ENCODE measurements around the gene FAT4. TPM values are rescaled to one million over a fixed set of nuclear protein-coding genes. Genes with fewer than 3 reads are reported as not detected.

FAT4 gene
- total RNA-seq, 1 experiment from 2014 or later: 2.7 TPM

DNA sequence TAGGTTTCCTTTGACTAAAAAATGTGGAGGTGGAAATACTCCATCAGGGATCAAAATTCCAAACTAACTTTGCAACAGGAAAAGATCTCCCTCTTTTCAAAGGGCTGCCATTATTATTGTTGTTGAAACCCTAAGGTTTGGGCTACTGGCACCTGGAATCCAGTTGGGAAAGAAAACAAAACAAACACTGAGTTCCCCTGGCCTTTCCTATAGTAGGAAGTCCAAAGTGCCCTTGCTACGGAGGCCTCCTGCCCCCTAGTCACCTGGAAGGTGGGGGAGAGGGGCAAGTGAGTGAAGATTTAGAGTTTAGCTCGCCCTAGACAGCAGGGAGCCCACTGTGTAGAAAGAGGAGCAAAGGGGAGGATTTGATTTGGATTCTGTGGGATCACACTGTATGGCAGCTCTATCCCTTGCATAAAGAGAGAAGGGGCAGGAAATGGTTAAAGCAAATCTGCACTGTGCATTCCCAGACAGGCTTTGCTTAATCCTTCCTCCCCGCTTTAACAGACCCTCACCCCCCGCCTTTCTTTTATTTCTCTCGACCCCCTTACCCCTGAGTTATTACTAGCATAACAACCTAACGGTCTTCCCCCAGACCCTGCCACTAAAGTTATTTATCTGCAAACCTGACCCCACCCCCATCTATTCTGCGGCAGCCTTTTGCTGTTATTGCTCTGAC, 627 bp upstream of the FAT4 start:
- in situ Hi-C loops (cut with HindIII; ENCODE audit: low pct_unique_long_range_greater_than_20kb, low sequenced_read_pairs): no loop called here
- DNase-seq (ENCODE audit: low read depth): no peak

GRCh38 chr4:125315576-125316400, 1.0 kb downstream of the FAT4 start:
- in situ Hi-C loops (cut with HindIII; ENCODE audit: low pct_unique_long_range_greater_than_20kb, low sequenced_read_pairs): no loop called here
- DNase-seq (ENCODE audit: low read depth): peak; percentile 63

DNA sequence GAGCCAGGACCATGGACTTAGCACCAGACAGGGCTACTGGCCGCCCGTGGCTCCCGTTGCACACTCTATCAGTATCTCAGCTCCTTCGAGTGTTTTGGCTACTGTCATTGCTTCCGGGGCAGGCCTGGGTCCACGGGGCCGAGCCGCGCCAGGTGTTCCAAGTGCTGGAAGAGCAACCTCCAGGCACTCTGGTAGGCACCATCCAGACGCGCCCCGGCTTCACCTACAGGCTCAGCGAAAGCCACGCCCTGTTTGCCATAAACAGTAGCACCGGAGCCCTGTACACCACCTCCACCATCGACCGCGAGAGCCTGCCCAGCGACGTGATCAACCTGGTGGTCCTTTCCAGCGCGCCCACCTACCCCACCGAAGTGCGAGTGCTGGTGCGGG, 1.6 kb downstream of the FAT4 start:
- in situ Hi-C loops (cut with HindIII; ENCODE audit: low pct_unique_long_range_greater_than_20kb, low sequenced_read_pairs): no loop called here

GRCh38 chr4:125316791-125317524, 2.2 kb downstream of the FAT4 start:
- peak; percentile 77 for DNase-seq (ENCODE audit: low read depth)
- in situ Hi-C loops (cut with HindIII; ENCODE audit: low pct_unique_long_range_greater_than_20kb, low sequenced_read_pairs): no loop called here

More for the DNA sequence above, 1.6 kb downstream of the FAT4 start:
- DNase-seq (ENCODE audit: low read depth): peak; percentile 57

- in situ Hi-C loops (cut with HindIII; ENCODE audit: low pct_unique_long_range_greater_than_20kb, low sequenced_read_pairs): no loop called here
- peak; percentile 77 for DNase-seq (ENCODE audit: low read depth)
Measured at GRCh38 chr4:125317525-125317877, 2.7 kb downstream of the FAT4 start.

DNA sequence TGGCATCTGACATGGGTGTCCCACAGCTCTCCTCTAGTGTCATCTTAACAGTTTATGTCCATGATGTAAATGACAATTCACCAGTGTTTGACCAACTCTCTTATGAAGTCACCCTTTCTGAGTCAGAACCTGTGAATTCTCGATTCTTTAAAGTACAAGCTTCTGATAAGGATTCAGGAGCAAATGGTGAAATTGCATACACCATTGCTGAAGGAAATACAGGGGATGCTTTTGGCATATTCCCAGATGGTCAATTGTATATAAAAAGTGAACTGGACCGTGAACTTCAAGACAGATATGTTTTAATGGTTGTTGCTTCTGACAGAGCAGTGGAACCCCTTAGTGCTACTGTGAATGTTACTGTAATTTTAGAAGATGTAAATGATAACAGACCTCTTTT, 4.6 kb downstream of the FAT4 start:
- DNase-seq (ENCODE audit: low read depth): no peak
- in situ Hi-C loops (cut with HindIII; ENCODE audit: low pct_unique_long_range_greater_than_20kb, low sequenced_read_pairs): no loop called here

- in situ Hi-C loops (cut with HindIII; ENCODE audit: low pct_unique_long_range_greater_than_20kb, low sequenced_read_pairs): no loop called here
- DNase-seq (ENCODE audit: low read depth): peak; percentile 63
Measured at GRCh38 chr4:125321709-125322365, 7.1 kb downstream of the FAT4 start.

DNA sequence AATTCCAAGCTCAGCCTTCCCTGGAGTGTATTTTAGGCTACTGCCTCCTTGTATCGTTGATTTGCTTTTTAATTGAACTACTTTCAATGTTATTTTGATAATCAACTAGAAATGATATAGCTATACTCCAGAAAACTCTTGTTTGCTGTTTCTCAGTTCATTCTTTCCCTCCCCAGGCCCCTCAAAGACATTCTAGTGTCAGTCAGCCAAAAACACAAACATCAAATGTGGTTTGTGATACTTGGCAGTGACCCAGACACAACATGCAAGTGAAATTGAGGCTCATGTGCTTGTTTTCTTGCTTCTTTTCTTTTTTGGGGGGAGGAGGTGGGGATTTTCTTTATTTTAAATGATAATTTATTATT, 7.6 kb downstream of the FAT4 start:
- no peak for DNase-seq (ENCODE audit: low read depth)
- in situ Hi-C loops (cut with HindIII; ENCODE audit: low pct_unique_long_range_greater_than_20kb, low sequenced_read_pairs): no loop called here

GRCh38 chr4:125323654-125324053, 8.9 kb downstream of the FAT4 start:
- DNase-seq (ENCODE audit: low read depth): peak; percentile 73
- in situ Hi-C loops (cut with HindIII; ENCODE audit: low pct_unique_long_range_greater_than_20kb, low sequenced_read_pairs): no loop called here

GRCh38 chr4:125325733-125326132, 11.0 kb downstream of the FAT4 start:
- no peak for DNase-seq (ENCODE audit: low read depth)
- in situ Hi-C loops (cut with HindIII; ENCODE audit: low pct_unique_long_range_greater_than_20kb, low sequenced_read_pairs): no loop called here

- DNase-seq (ENCODE audit: low read depth): no peak
- in situ Hi-C loops (cut with HindIII; ENCODE audit: low pct_unique_long_range_greater_than_20kb, low sequenced_read_pairs): no loop called here
Measured at GRCh38 chr4:125331116-125331515, 16.4 kb downstream of the FAT4 start.

DNA sequence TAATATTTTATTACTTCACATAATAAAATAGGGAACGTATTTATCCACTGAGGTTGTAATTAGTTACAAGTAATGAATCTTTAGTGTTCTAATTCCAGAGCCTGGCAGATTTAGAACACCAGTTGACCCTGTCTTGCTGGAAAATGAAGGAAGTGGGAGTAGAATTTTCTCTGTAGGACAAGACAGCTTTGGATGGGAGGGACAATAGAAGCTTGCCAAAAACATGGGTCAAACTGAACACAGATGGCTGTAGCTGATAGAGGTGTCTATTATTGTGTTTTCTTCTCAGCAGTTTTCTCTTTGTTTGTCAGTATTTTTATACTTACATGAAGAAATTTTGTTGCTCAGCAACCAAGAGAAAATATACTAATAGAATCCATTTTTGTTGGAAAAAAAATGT, 20.2 kb downstream of the FAT4 start:
- in situ Hi-C loops (cut with HindIII; ENCODE audit: low pct_unique_long_range_greater_than_20kb, low sequenced_read_pairs): no loop called here
- no peak for DNase-seq (ENCODE audit: low read depth)

DNA sequence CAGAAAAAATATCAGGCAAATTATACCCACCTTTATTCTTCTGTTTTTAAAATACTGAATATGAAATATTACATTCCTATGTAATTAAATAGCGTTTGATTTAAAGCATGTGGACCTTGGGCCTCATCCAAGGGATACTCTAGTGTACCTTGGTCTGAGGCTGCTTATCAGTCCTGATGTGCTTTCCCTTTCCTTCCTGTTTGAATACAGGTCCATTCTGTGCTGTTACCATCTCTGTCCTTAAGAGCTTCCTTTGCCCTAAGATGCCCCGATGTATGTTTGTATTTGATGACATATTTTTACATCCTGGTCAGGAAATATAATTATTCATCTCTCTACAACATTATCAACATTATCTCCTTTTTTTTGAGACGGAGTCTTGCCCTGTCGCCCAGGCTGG, 24.1 kb downstream of the FAT4 start:
- DNase-seq (ENCODE audit: low read depth): no peak
- in situ Hi-C loops (cut with HindIII; ENCODE audit: low pct_unique_long_range_greater_than_20kb, low sequenced_read_pairs): no loop called here

DNA sequence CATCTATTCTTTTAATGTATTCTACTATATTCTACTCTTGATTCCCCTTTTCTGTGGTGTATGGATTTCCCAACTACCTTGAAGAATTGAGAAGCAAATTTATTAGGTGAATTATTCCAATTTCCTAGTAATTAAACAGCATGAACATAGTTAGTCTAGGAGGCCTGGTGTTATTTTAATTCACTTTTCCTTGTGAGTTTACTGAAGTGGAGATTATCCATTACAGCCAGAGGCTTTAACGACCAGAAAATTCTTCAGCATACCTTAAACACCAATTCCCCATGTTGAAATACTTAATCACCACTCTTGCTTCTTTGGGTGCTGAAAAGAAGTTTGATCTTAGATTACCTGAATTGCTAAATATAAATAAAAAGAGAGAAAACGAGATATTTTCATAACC, 29.4 kb downstream of the FAT4 start:
- DNase-seq (ENCODE audit: low read depth): no peak
- in situ Hi-C loops (cut with HindIII; ENCODE audit: low pct_unique_long_range_greater_than_20kb, low sequenced_read_pairs): no loop called here

DNA sequence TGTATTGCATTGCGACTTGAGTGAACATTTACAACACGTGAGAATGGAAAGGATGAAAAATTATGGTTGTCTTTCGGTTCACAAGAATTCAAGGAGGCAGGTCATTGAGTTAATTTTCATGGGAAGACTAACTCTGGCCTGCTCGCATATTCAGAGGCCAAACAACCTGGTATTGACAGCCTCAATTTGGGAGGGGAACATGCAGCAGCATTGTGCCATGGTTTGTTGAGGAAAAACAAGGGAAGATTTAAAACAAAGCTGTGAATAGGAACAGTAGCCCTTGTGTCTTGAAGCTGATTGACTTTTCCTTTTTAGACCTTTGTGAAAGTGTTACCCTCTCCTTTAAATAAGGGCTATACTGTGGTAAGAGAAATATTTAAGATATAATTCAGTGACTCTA, 31.9 kb downstream of the FAT4 start:
- in situ Hi-C loops (cut with HindIII; ENCODE audit: low pct_unique_long_range_greater_than_20kb, low sequenced_read_pairs): no loop called here

GRCh38 chr4:125350470-125351135, 35.8 kb downstream of the FAT4 start:
- in situ Hi-C loops (cut with HindIII; ENCODE audit: low pct_unique_long_range_greater_than_20kb, low sequenced_read_pairs): no loop called here
- DNase-seq (ENCODE audit: low read depth): no peak

More for the DNA sequence above, 31.9 kb downstream of the FAT4 start:
- DNase-seq (ENCODE audit: low read depth): no peak

GRCh38 chr4:125352521-125352920, 37.8 kb downstream of the FAT4 start:
- no peak for DNase-seq (ENCODE audit: low read depth)
- in situ Hi-C loops (cut with HindIII; ENCODE audit: low pct_unique_long_range_greater_than_20kb, low sequenced_read_pairs): no loop called here

DNA sequence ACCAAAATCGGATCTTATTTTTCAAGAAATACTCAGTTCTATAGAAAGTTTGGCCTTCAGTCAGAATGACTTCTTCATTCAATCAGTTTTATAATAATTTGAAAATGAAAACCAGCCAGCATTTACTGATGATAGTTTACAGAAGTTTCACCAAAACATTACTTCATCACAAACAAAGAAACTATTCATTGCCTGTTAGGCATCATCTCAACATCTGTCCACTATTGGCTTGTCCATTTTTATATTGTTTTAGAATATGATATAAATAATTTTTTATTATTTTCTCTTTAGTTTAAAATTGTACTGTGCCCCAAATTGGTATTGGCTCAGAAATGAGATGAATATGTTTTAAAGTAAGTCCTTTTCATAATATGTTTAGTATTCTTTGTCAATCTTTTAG, 38.4 kb downstream of the FAT4 start:
- in situ Hi-C loops (cut with HindIII; ENCODE audit: low pct_unique_long_range_greater_than_20kb, low sequenced_read_pairs): no loop called here
- DNase-seq (ENCODE audit: low read depth): no peak
